HepG2 (cell line): ENCODE results near the gene PCGF3. TPM values are rescaled to one million over a fixed set of nuclear protein-coding genes. Genes with fewer than 3 reads are reported as not detected.
A peak's percentile ranks its signal among the peaks of the same experiment; 100 is the strongest.

Source experiments
- ATF7 ChIP-seq, 2 experiments: fragments of 450-650 bp in 1 of 2; sonication (generic) in 1 of 2; formaldehyde crosslinking in 1 of 2; IDR thresholded peaks; 2 replicates each; pipeline versions ENCODE4 v1.4.0 to v1.6.1; 2016 to 2020; ENCODE audit warnings: antibody characterized with exemption in 1 of 2, mild to moderate bottlenecking in 1 of 2, missing genetic modification reagents in 1 of 2
- ATRX ChIP-seq: sonication (generic); formaldehyde crosslinking; IDR thresholded peaks from 2 replicates; pipeline ENCODE4 v1.4.0; 2020; ENCODE audit warnings: missing genetic modification reagents, borderline replicate concordance
- ELF3 ChIP-seq: IDR thresholded peaks from 2 replicates; pipeline ENCODE4 v1.6.1; 2016; ENCODE audit warnings: missing genetic modification reagents, missing compliant biosample characterization
- ERF ChIP-seq: IDR thresholded peaks from 2 replicates; pipeline ENCODE4 v1.6.1; 2018; ENCODE audit warnings: missing biosample characterization, missing genetic modification reagents
- HDAC2 ChIP-seq: sonication (generic); formaldehyde crosslinking; IDR thresholded peaks from 2 replicates; pipeline ENCODE4 v1.4.0; 2020; ENCODE audit warnings: missing genetic modification reagents
- HNRNPH1 ChIP-seq: fragments of 200-400 bp; formaldehyde crosslinking; optimal IDR thresholded peaks from 2 replicates; pipeline ENCODE3; 2017; ENCODE audit warnings: mild to moderate bottlenecking, low read depth, low read length
- KLF16 ChIP-seq, 2 experiments: sonication (generic) in 1 of 2; formaldehyde crosslinking in 1 of 2; IDR thresholded peaks; 2 replicates each; pipeline versions ENCODE4 v1.6.1 to v1.8.0; 2016 to 2023; ENCODE audit warnings: missing genetic modification reagents in 2 of 2, missing compliant biosample characterization in 1 of 2
- MEF2D ChIP-seq: sonication (generic); formaldehyde crosslinking; IDR thresholded peaks from 2 replicates; pipeline ENCODE4 v1.5.1; 2020; ENCODE audit warnings: mild to moderate bottlenecking, missing genetic modification reagents
- MTERF4 ChIP-seq: sonication (generic); formaldehyde crosslinking; IDR thresholded peaks from 2 replicates; pipeline ENCODE4 v1.8.0; 2023; ENCODE audit warnings: mild to moderate bottlenecking, missing genetic modification reagents
- PITX1 ChIP-seq: sonication (generic); formaldehyde crosslinking; IDR thresholded peaks from 2 replicates; pipeline ENCODE4 v1.5.1; 2020; ENCODE audit warnings: mild to moderate bottlenecking, missing genetic modification reagents
- POLR2G ChIP-seq: fragments of 200-400 bp; formaldehyde crosslinking; IDR thresholded peaks from 2 replicates; pipeline ENCODE4 v1.6.1; 2018; ENCODE audit warnings: mild to moderate bottlenecking, low read depth, low read length, moderate library complexity
- SAP130 ChIP-seq: IDR thresholded peaks from 2 replicates; pipeline ENCODE4 v1.6.1; 2016; ENCODE audit warnings: low read depth
- THAP8 ChIP-seq: sonication (generic); formaldehyde crosslinking; IDR thresholded peaks from 2 replicates; pipeline ENCODE4 v1.5.1; 2020; ENCODE audit warnings: missing genetic modification reagents, mild to moderate bottlenecking, borderline replicate concordance
- TMF1 ChIP-seq: sonication (generic); formaldehyde crosslinking; IDR thresholded peaks from 2 replicates; pipeline ENCODE4 v1.8.1; 2022; ENCODE audit warnings: low read depth, missing genetic modification reagents
- ZBTB14 ChIP-seq: sonication (generic); formaldehyde crosslinking; IDR thresholded peaks from 2 replicates; pipeline ENCODE4 v1.4.0; 2020; ENCODE audit warnings: missing genetic modification reagents
- ZBTB3 ChIP-seq: sonication (generic); formaldehyde crosslinking; IDR thresholded peaks from 2 replicates; pipeline ENCODE4 v1.4.0; 2020; ENCODE audit warnings: low read depth, mild to moderate bottlenecking, moderate library complexity, missing genetic modification reagents, borderline replicate concordance
- ZBTB34 ChIP-seq: sonication (generic); formaldehyde crosslinking; IDR thresholded peaks from 2 replicates; pipeline ENCODE4 v1.8.0; 2022; ENCODE audit warnings: mild to moderate bottlenecking, missing genetic modification reagents
- ZFP36L2 ChIP-seq: sonication (generic); formaldehyde crosslinking; IDR thresholded peaks from 2 replicates; pipeline ENCODE4 v1.4.0; 2020; ENCODE audit warnings: missing genetic modification reagents
- ZFY ChIP-seq: sonication (generic); formaldehyde crosslinking; IDR thresholded peaks from 2 replicates; pipeline ENCODE4 v1.4.0; 2020; ENCODE audit warnings: missing genetic modification reagents
- ZNF205 ChIP-seq: IDR thresholded peaks from 2 replicates; pipeline ENCODE4 v1.6.1; 2018; ENCODE audit warnings: missing biosample characterization, missing genetic modification reagents
- ZNF343 ChIP-seq: sonication (generic); formaldehyde crosslinking; IDR thresholded peaks from 2 replicates; pipeline ENCODE4 v1.4.0; 2020; ENCODE audit warnings: mild to moderate bottlenecking, missing genetic modification reagents
- ZNF558 ChIP-seq: sonication (generic); formaldehyde crosslinking; IDR thresholded peaks from 2 replicates; pipeline ENCODE4 v1.9.0; 2022; ENCODE audit warnings: mild to moderate bottlenecking, missing genetic modification reagents, borderline replicate concordance
- ZNF737 ChIP-seq: sonication (generic); formaldehyde crosslinking; IDR thresholded peaks from 2 replicates; pipeline ENCODE4 v1.5.0; 2020; ENCODE audit warnings: missing genetic modification reagents, mild to moderate bottlenecking, borderline replicate concordance
- ZNF780A ChIP-seq: sonication (generic); formaldehyde crosslinking; IDR thresholded peaks from 2 replicates; pipeline ENCODE4 v1.8.0; 2022; ENCODE audit warnings: mild to moderate bottlenecking, missing genetic modification reagents, moderate library complexity
- ZNF816 ChIP-seq: sonication (generic); formaldehyde crosslinking; IDR thresholded peaks from 2 replicates; pipeline ENCODE4 v1.8.0; 2022; ENCODE audit warnings: missing genetic modification reagents, mild to moderate bottlenecking, borderline replicate concordance
- polyA plus RNA-seq, 8 experiments: library from polyadenylated mRNA; depleted of rRNA in 3 of 8; stranded (reverse) in 7 of 8; unstranded in 1 of 8; fragments of >200 nt; fragmentation: Illumina TruSeq in 4 of 8; extraction: Trizol in 4 of 8; gene quantifications; 2 replicates each; pipeline versions ENCODE4 v1.2.1 to v1.2.3, GENCODE V29; 2011 to 2016; ENCODE audit warnings: low read depth in 4 of 8, missing spikeins in 1 of 8, mixed read lengths in 1 of 8; ENCODE audit not compliant: insufficient read depth in 1 of 8
- total RNA-seq, 5 experiments: library from RNA; depleted of rRNA; stranded (reverse); fragments of >200 nt; fragmentation: Illumina TruSeq; extraction: Trizol; gene quantifications; 2 replicates each; pipeline ENCODE4 v1.2.3, GENCODE V29; 2016; ENCODE audit warnings: low read depth in 1 of 5

The PCGF3 gene
- total and polyA plus RNA-seq, 2 of the 13 experiments (the other 11 are each of a cell fraction or from before 2014, with no cell fraction given): 28.6 to 66.2 TPM

GRCh38 chr4:781493-782216, 76.0 kb downstream of the PCGF3 start (continued):
- TF ChIP-seq ZBTB3 (CRISPR knock-in tag) (no peak), ZNF558 (CRISPR knock-in tag) (0 out of 2 replicates have a peak, but pooled peaks have one; percentile 25), PITX1 (CRISPR knock-in tag) (peak; percentile 49; the same call in 1 of the 2 replicates), ATRX (CRISPR knock-in tag) (no peak), MTERF4 (CRISPR knock-in tag) (peak; percentile 0), KLF16 (CRISPR knock-in tag; IDR thresholded peaks at IDR 0.05) (peak in 1 of 2 experiments; percentile 65; a peak in 1 of 4 replicates), ATF7 (IDR thresholded peaks at IDR 0.05) (no peak), ATF7 (CRISPR knock-in tag; IDR thresholded peaks at IDR 0.05) (no peak; the same call in 1 of the 2 replicates), ZNF205 (CRISPR knock-in tag) (peak; percentile 61; the same call in 1 of the 2 replicates), ZBTB34 (CRISPR knock-in tag) (0 out of 2 replicates have a peak, but pooled peaks have one; percentile 4), ZNF816 (CRISPR knock-in tag) (0 out of 2 replicates have a peak, but pooled peaks have one; percentile 89), ZBTB14 (CRISPR knock-in tag) (peak; percentile 14; the same call in 1 of the 2 replicates), ZFY (CRISPR knock-in tag) (peak; percentile 89), ELF3 (peak; percentile 9; the same call in 1 of the 2 replicates), ERF (CRISPR knock-in tag) (peak; percentile 67; the same call in 1 of the 2 replicates), SAP130 (CRISPR knock-in tag) (peak; percentile 41; the same call in 1 of the 2 replicates), ZFP36L2 (CRISPR knock-in tag) (no peak), HNRNPH1 (no peak), THAP8 (CRISPR knock-in tag) (peak; percentile 58; the same call in 1 of the 2 replicates), TMF1 (CRISPR knock-in tag) (peak; percentile 58; the same call in 1 of the 2 replicates), MEF2D (CRISPR knock-in tag) (no peak), ZNF780A (CRISPR knock-in tag) (no peak), POLR2G (peak; percentile 92), ZNF737 (CRISPR knock-in tag) (0 out of 2 replicates have a peak, but pooled peaks have one; percentile 65), HDAC2 (CRISPR knock-in tag) (no peak), ZNF343 (CRISPR knock-in tag) (0 out of 2 replicates have a peak, but pooled peaks have one; percentile 82)
